Upper lobe of left lung (tissue), 6 donors: ENCODE measurements around the gene FBLN2. TPM values are rescaled to one million over a fixed set of nuclear protein-coding genes. Genes with fewer than 3 reads are reported as not detected.

Source experiments
- ATAC-seq, 2 donors: fragments of 200-7000 bp; cut with Tn5 transposase; one replicate each; pipeline ENCODE4 v1.9.1; 2022; ENCODE audit warnings: mild to moderate bottlenecking in 2 of 2, moderate library complexity in 2 of 2; ENCODE audit not compliant: low FRiP score in 2 of 2
- DNase-seq, 2 donors: peaks; one replicate each; pipeline ENCODE4 v3.0.0-alpha.2; 2019 to 2020
- H3K27ac ChIP-seq, 4 donors: fragments of 200-600 bp; sonication (generic); one replicate each; pipeline ENCODE4 v1.5.1; 2016 to 2019
- H3K27me3 ChIP-seq, 4 donors: fragments of 200-600 bp; sonication (generic); one replicate each; pipeline ENCODE4 v1.5.1; 2017 to 2019
- H3K36me3 ChIP-seq, 4 donors: fragments of 200-600 bp; sonication (generic); one replicate each; pipeline ENCODE4 v1.5.1; 2016 to 2019
- H3K4me1 ChIP-seq, 4 donors: fragments of 200-600 bp; sonication (generic); one replicate each; pipeline ENCODE4 v1.5.1; 2018 to 2019
- H3K4me3 ChIP-seq, 4 donors: fragments of 200-600 bp; sonication (generic); one replicate each; pipeline ENCODE4 v1.5.1; 2017 to 2019; ENCODE audit warnings: mild to moderate bottlenecking in 2 of 4, moderate library complexity in 1 of 4
- H3K9me3 ChIP-seq, 4 donors: fragments of 200-600 bp; sonication (generic); one replicate each; pipeline ENCODE4 v1.5.1; 2018 to 2019
- CTCF ChIP-seq, 6 experiments: fragments of 450-650 bp in 4 of 6; fragments of 200-600 bp in 2 of 6; sonication (generic) in 2 of 6; IDR thresholded peaks; one replicate each; pipeline ENCODE4 v1.5.1; 2016 to 2019; ENCODE audit warnings: antibody characterized with exemption in 6 of 6
- EP300 ChIP-seq, 4 donors: sonication (generic); formaldehyde crosslinking; IDR thresholded peaks; one replicate each; pipeline ENCODE4 v1.5.1; 2017; ENCODE audit warnings: antibody characterized with exemption in 4 of 4, control low read depth in 2 of 4
- POLR2A ChIP-seq, 4 donors: fragments of 450-650 bp; IDR thresholded peaks; one replicate each; pipeline ENCODE4 v1.5.1; 2016 to 2017; ENCODE audit warnings: antibody characterized with exemption in 4 of 4, mild to moderate bottlenecking in 2 of 4
- POLR2AphosphoS5 ChIP-seq, 2 donors: sonication (generic); formaldehyde crosslinking; IDR thresholded peaks; one replicate each; pipeline ENCODE4 v1.5.1; 2017; ENCODE audit warnings: antibody characterized with exemption in 2 of 2
- WGBS, 2 donors: methylation state at CpG; one replicate each; pipeline ENCODE4 v1.1.5; 2017 to 2018; 5-methylcytosine and 5-hydroxymethylcytosine counted together
- total RNA-seq, 6 donors: library from RNA; depleted of rRNA in 4 of 6; stranded (reverse); fragments of >200 nt in 4 of 6; gene quantifications; one replicate each; pipeline versions ENCODE4 v1.1.0 to v1.2.1, GENCODE V29; 2016 to 2021
- donor health status: DM: no; HTN: no; CAD: no; lungs with moderate emphysema.
- donor health status: DM: no; HTN: yes; CAD: no; lungs with severe emphysema.

Gene FBLN2
- total RNA-seq, 6 donors from 2014 or later = 2.1 to 85.7 (median 19.5) TPM

- TF ChIP-seq CTCF (IDR thresholded peaks at IDR 0.05) (no peak), POLR2AphosphoS5 (IDR thresholded peaks at IDR 0.05) (no peak), POLR2A (IDR thresholded peaks at IDR 0.05) (no peak), EP300 (IDR thresholded peaks at IDR 0.05) (no peak)
- H3K4me1 ChIP-seq = no peaks in the 10 kb centered on the region
- WGBS, 2 donors = 84 to 85% methylated on average over 18 of the region's 20 CpGs
- H3K9me3 ChIP-seq = no peaks in the 10 kb centered on the region
- DNase-seq (peak in 1 of 2 donors; percentile 53), ATAC-seq (no peak)
- H3K4me3 ChIP-seq = no peak overlapping the region
- H3K36me3 ChIP-seq = no peaks in the 10 kb centered on the region
- no peak overlapping the region for H3K27ac ChIP-seq
- no peaks in the 10 kb centered on the region for H3K27me3 ChIP-seq
These were observed 19.0 kb downstream of the FBLN2 start for GRCh38 chr3:13567684-13568514.

- ATAC-seq (no peak), DNase-seq (no peak)
- no peaks in the 10 kb centered on the region for H3K27me3 ChIP-seq
- 80 to 91% methylated on average over 13 to 14 of the region's 15 CpGs for WGBS, 2 donors
- H3K4me3 ChIP-seq = no peak overlapping the region
- H3K4me1 ChIP-seq = no peaks in the 10 kb centered on the region
- TF ChIP-seq POLR2A (IDR thresholded peaks at IDR 0.05) = no peak
- no peak for TF ChIP-seq EP300 (IDR thresholded peaks at IDR 0.05)
- no peak for TF ChIP-seq POLR2AphosphoS5 (IDR thresholded peaks at IDR 0.05)
- TF ChIP-seq CTCF (IDR thresholded peaks at IDR 0.05) = no peak
- H3K27ac ChIP-seq = no peak overlapping the region
- no peaks in the 10 kb centered on the region for H3K36me3 ChIP-seq
- H3K9me3 ChIP-seq = no peaks in the 10 kb centered on the region
These were observed 19.6 kb downstream of the FBLN2 start for GRCh38 chr3:13568515-13569028.

GRCh38 chr3:13569201-13569600 is 20.3 kb downstream of the FBLN2 start:
- no peaks in the 10 kb centered on the region for H3K4me1 ChIP-seq
- H3K27me3 ChIP-seq = no peaks in the 10 kb centered on the region
- no peak overlapping the region for H3K27ac ChIP-seq
- no peaks in the 10 kb centered on the region for H3K36me3 ChIP-seq
- no peak overlapping the region for H3K4me3 ChIP-seq
- no peak for ATAC-seq
- peak in 1 of 2 donors; percentile 46 for DNase-seq
- TF ChIP-seq EP300 (IDR thresholded peaks at IDR 0.05) (no peak), POLR2AphosphoS5 (IDR thresholded peaks at IDR 0.05) (no peak)
- 74 to 82% methylated on average over 7 of the region's 7 CpGs for WGBS, 2 donors
- no peaks in the 10 kb centered on the region for H3K9me3 ChIP-seq

GRCh38 chr3:13569641-13570390 is 20.9 kb downstream of the FBLN2 start:
- Histone ChIP-seq H3K36me3 (no peaks in the 10 kb centered on the region), H3K9me3 (no peaks in the 10 kb centered on the region), H3K4me3 (no peak overlapping the region), H3K27ac (no peak overlapping the region), H3K27me3 (no peaks in the 10 kb centered on the region), H3K4me1 (no peaks in the 10 kb centered on the region)
- DNase-seq (peak in 1 of 2 donors; percentile 43), ATAC-seq (no peak)
- TF ChIP-seq CTCF (IDR thresholded peaks at IDR 0.05) (no peak), EP300 (IDR thresholded peaks at IDR 0.05) (no peak), POLR2AphosphoS5 (IDR thresholded peaks at IDR 0.05) (no peak), POLR2A (IDR thresholded peaks at IDR 0.05) (no peak)
- WGBS, 2 donors = 75 to 86% methylated on average over 14 to 22 of the region's 26 CpGs
